Neural cell (in vitro differentiated cells): ENCODE results near the gene ACLY. TPM values are rescaled to one million over a fixed set of nuclear protein-coding genes. Genes with fewer than 3 reads are reported as not detected.

ENCODE experiments used
- H2AFZ ChIP-seq: fragments of 200-600, 300-800 bp; sonication (generic), shearing (Covaris generic); 2 replicates; pipeline ENCODE4 v1.6.0; 2014; ENCODE audit warnings: low read depth, mild to moderate bottlenecking, antibody characterized with exemption, low read length, moderate library complexity
- H3F3A ChIP-seq: fragments of 200-600 bp; shearing (Covaris generic); 2 replicates; pipeline ENCODE4 v1.6.1; 2016; ENCODE audit warnings: mild to moderate bottlenecking, moderate library complexity, mixed read lengths, antibody characterized with exemption, low read length; ENCODE audit not compliant: insufficient read depth, poor library complexity, severe bottlenecking
- H3K27ac ChIP-seq: fragments of 200-600, 300-800 bp; sonication (generic), shearing (Covaris generic); 2 replicates; pipeline ENCODE4 v1.5.1; 2014; ENCODE audit warnings: mild to moderate bottlenecking, low read length, moderate library complexity
- H3K27me3 ChIP-seq: fragments of 300-800, 200-600 bp; sonication (generic), shearing (Covaris generic); 2 replicates; pipeline ENCODE4 v1.6.0; 2014; ENCODE audit warnings: mild to moderate bottlenecking, low read depth, low read length, moderate library complexity; ENCODE audit not compliant: insufficient read depth
- H3K36me3 ChIP-seq: fragments of 300-800, 200-600 bp; sonication (generic), shearing (Covaris generic); 2 replicates; pipeline ENCODE4 v1.5.1; 2014; ENCODE audit warnings: mild to moderate bottlenecking, antibody characterized with exemption, low read length, moderate library complexity; ENCODE audit not compliant: insufficient read depth
- H3K4me2 ChIP-seq: fragments of 300-800, 200-600 bp; sonication (generic), shearing (Covaris generic); 2 replicates; pipeline ENCODE4 v1.6.0; 2014; ENCODE audit warnings: mild to moderate bottlenecking, low read length
- H3K4me3 ChIP-seq: fragments of 300-800, 200-600 bp; sonication (generic), shearing (Covaris generic); 2 replicates; pipeline ENCODE4 v1.5.1; 2014; ENCODE audit warnings: mild to moderate bottlenecking, low read length, moderate library complexity
- H3K79me2 ChIP-seq: fragments of 200-600 bp; shearing (Covaris generic); replicated peaks from 2 replicates; pipeline ENCODE4 v1.6.0; 2014; ENCODE audit warnings: mild to moderate bottlenecking, low read length, moderate library complexity; ENCODE audit not compliant: insufficient read depth
- H3K9ac ChIP-seq: fragments of 300-800, 200-600 bp; sonication (generic), shearing (Covaris generic); 2 replicates; pipeline ENCODE4 v1.6.1; 2016; ENCODE audit warnings: mild to moderate bottlenecking, low read length, mixed read lengths
- H3K9me2 ChIP-seq: fragments of 200-600 bp; shearing (Covaris generic); 2 replicates; pipeline ENCODE4 v1.6.1; 2016; ENCODE audit warnings: mild to moderate bottlenecking, low read length, mixed read lengths; ENCODE audit not compliant: insufficient read depth
- H3K9me3 ChIP-seq: fragments of 200-600, 300-800 bp; sonication (generic), shearing (Covaris generic); 2 replicates; pipeline ENCODE4 v1.6.1; 2016; ENCODE audit warnings: mild to moderate bottlenecking, mixed run types, low read length, moderate library complexity, mixed read lengths
- H4K20me1 ChIP-seq: fragments of 200-600 bp; shearing (Covaris generic); 2 replicates; pipeline ENCODE4 v1.6.1; 2016; ENCODE audit warnings: mild to moderate bottlenecking, mixed run types; ENCODE audit not compliant: insufficient read depth
- CTCF ChIP-seq: fragments of 450-650 bp; IDR thresholded peaks from 2 replicates; pipeline ENCODE4 v1.5.1; 2014; ENCODE audit warnings: antibody characterized with exemption, mild to moderate bottlenecking, moderate library complexity; ENCODE audit not compliant: poor library complexity, severe bottlenecking
- EP300 ChIP-seq: fragments of 450-650 bp; conservative IDR thresholded peaks from 2 replicates; pipeline ENCODE4 v1.6.1; 2014; ENCODE audit warnings: antibody characterized with exemption, mild to moderate bottlenecking, moderate library complexity; ENCODE audit not compliant: poor library complexity, severe bottlenecking
- EZH2 ChIP-seq: fragments of 200-600, 300-800 bp; shearing (Covaris generic), sonication (generic); IDR thresholded peaks from 2 replicates; pipeline ENCODE4 v1.6.1; 2014; ENCODE audit warnings: antibody characterized with exemption, low read length, borderline replicate concordance, mild to moderate bottlenecking; ENCODE audit not compliant: insufficient read depth, poor library complexity, severe bottlenecking
- MXI1 ChIP-seq: fragments of 450-650 bp; conservative IDR thresholded peaks from 2 replicates; pipeline ENCODE4 v1.6.1; 2014; ENCODE audit warnings: antibody characterized with exemption, mild to moderate bottlenecking; ENCODE audit not compliant: poor library complexity, severe bottlenecking
- POLR2AphosphoS5 ChIP-seq: IDR thresholded peaks from 2 replicates; pipeline ENCODE4 v1.6.1; 2012
- RAD21 ChIP-seq: fragments of 450-650 bp; conservative IDR thresholded peaks from 2 replicates; pipeline ENCODE4 v1.6.1; 2014; ENCODE audit warnings: antibody characterized with exemption, mild to moderate bottlenecking, moderate library complexity
- REST ChIP-seq: IDR thresholded peaks from 2 replicates; pipeline ENCODE4 v1.6.1; 2012; ENCODE audit warnings: borderline replicate concordance
- SMC3 ChIP-seq: fragments of 450-650 bp; conservative IDR thresholded peaks from 2 replicates; pipeline ENCODE4 v1.6.1; 2014; ENCODE audit warnings: antibody characterized with exemption, mild to moderate bottlenecking, moderate library complexity; ENCODE audit not compliant: poor library complexity
- TAF1 ChIP-seq: IDR thresholded peaks from 2 replicates; pipeline ENCODE4 v1.6.1; 2012; ENCODE audit warnings: low read depth
- polyA plus RNA-seq: library from polyadenylated mRNA; depleted of rRNA; stranded (reverse); fragments of >200 nt; gene quantifications from 2 replicates; pipeline ENCODE4 v1.2.3, GENCODE V29; 2014

Gene ACLY
- polyA plus RNA-seq, 1 donor from 2014 or later: 136 TPM

- Histone ChIP-seq H3K4me3 (no peak overlapping the region), H3F3A (no peaks in the 10 kb centered on the region), H3K9me2 (no peaks in the 10 kb centered on the region), H4K20me1 (no peaks in the 10 kb centered on the region), H3K9ac (no peak overlapping the region), H2AFZ (no peak overlapping the region), H3K27me3 (no peaks in the 10 kb centered on the region), H3K9me3 (no peaks in the 10 kb centered on the region), H3K36me3 (no peaks in the 10 kb centered on the region), H3K27ac (no peak overlapping the region), H3K79me2 (no peaks in the 10 kb centered on the region), H3K4me2 (no peak overlapping the region)
- no peak for TF ChIP-seq EZH2
- TF ChIP-seq POLR2AphosphoS5: no peak
- TF ChIP-seq REST: no peak
- no peak for TF ChIP-seq SMC3
- no peak for TF ChIP-seq MXI1
- no peak for TF ChIP-seq TAF1
- TF ChIP-seq EP300: no peak
- no peak for TF ChIP-seq RAD21
- TF ChIP-seq CTCF: no peak
Measured at GRCh38 chr17:41823580-41823979, 95.2 kb downstream of the ACLY start.

- no peaks in the 10 kb centered on the region for H3K36me3 ChIP-seq
- H3F3A ChIP-seq: no peaks in the 10 kb centered on the region
- no peak overlapping the region for H3K4me2 ChIP-seq
- no peak overlapping the region for H3K9ac ChIP-seq
- H2AFZ ChIP-seq: no peak overlapping the region
- H3K27ac ChIP-seq: no peak overlapping the region
- H3K9me3 ChIP-seq: no peaks in the 10 kb centered on the region
- H3K27me3 ChIP-seq: no peaks in the 10 kb centered on the region
- no peaks in the 10 kb centered on the region for H3K9me2 ChIP-seq
- no peak for TF ChIP-seq EP300
- TF ChIP-seq POLR2AphosphoS5: no peak
- TF ChIP-seq MXI1: no peak
- no peak for TF ChIP-seq CTCF
- TF ChIP-seq RAD21: no peak
- TF ChIP-seq REST: no peak
- TF ChIP-seq EZH2: no peak
- TF ChIP-seq TAF1: no peak
- no peak for TF ChIP-seq SMC3
- H4K20me1 ChIP-seq: no peaks in the 10 kb centered on the region
- no peaks in the 10 kb centered on the region for H3K79me2 ChIP-seq
- no peak overlapping the region for H3K4me3 ChIP-seq
Measured at GRCh38 chr17:41823141-41823524, 95.6 kb downstream of the ACLY start.
